ENCODE data around the gene RAB19. TPM values are rescaled to one million over a fixed set of nuclear protein-coding genes. Genes with fewer than 3 reads are reported as not detected.

The RAB19 gene
- total RNA-seq, 1 experiment from 2014 or later, result 0.92 TPM

- POLR2A ChIA-PET, result no interaction called here
- intact Hi-C loops (cut with micrococcal nuclease; ENCODE audit: unreplicated experiment) (no loop called here), in situ Hi-C loops (cut with HindIII; ENCODE audit: low pct_unique_long_range_greater_than_20kb, low sequenced_read_pairs) (no loop called here)
- Histone ChIP-seq H3K9me3 (ENCODE audit: control insufficient read depth, insufficient read depth, low read depth, low read length) (no peaks in the 10 kb centered on the region), H3K27ac (ENCODE audit: low read length) (no peak overlapping the region), H3K4me1 (ENCODE audit: control insufficient read depth, insufficient read depth, low read length) (no peaks in the 10 kb centered on the region), H3K4me3 (ENCODE audit: low read depth in 2 of 2, low read length in 2 of 2) (no peak overlapping the region), H3K36me3 (ENCODE audit: control insufficient read depth, insufficient read depth, low read length) (no peaks in the 10 kb centered on the region; the same call in 1 of the 2 replicates), H3K27me3 (ENCODE audit: control insufficient read depth, insufficient read depth, low read length) (no peaks in the 10 kb centered on the region)
- BruUV-seq (replicated peaks), result no TSS peak
- CTCF ChIA-PET, result no interaction called here
- ATAC-seq (no peak), DNase-seq (ENCODE audit: low read depth, low spot score) (no peak)
- TF ChIP-seq, protein P1, sequence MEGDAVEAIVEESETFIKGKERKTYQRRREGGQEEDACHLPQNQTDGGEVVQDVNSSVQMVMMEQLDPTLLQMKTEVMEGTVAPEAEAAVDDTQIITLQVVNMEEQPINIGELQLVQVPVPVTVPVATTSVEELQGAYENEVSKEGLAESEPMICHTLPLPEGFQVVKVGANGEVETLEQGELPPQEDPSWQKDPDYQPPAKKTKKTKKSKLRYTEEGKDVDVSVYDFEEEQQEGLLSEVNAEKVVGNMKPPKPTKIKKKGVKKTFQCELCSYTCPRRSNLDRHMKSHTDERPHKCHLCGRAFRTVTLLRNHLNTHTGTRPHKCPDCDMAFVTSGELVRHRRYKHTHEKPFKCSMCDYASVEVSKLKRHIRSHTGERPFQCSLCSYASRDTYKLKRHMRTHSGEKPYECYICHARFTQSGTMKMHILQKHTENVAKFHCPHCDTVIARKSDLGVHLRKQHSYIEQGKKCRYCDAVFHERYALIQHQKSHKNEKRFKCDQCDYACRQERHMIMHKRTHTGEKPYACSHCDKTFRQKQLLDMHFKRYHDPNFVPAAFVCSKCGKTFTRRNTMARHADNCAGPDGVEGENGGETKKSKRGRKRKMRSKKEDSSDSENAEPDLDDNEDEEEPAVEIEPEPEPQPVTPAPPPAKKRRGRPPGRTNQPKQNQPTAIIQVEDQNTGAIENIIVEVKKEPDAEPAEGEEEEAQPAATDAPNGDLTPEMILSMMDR (IDR thresholded peaks at IDR 0.05), result no peak
- TF ChIP-seq, protein P2, sequence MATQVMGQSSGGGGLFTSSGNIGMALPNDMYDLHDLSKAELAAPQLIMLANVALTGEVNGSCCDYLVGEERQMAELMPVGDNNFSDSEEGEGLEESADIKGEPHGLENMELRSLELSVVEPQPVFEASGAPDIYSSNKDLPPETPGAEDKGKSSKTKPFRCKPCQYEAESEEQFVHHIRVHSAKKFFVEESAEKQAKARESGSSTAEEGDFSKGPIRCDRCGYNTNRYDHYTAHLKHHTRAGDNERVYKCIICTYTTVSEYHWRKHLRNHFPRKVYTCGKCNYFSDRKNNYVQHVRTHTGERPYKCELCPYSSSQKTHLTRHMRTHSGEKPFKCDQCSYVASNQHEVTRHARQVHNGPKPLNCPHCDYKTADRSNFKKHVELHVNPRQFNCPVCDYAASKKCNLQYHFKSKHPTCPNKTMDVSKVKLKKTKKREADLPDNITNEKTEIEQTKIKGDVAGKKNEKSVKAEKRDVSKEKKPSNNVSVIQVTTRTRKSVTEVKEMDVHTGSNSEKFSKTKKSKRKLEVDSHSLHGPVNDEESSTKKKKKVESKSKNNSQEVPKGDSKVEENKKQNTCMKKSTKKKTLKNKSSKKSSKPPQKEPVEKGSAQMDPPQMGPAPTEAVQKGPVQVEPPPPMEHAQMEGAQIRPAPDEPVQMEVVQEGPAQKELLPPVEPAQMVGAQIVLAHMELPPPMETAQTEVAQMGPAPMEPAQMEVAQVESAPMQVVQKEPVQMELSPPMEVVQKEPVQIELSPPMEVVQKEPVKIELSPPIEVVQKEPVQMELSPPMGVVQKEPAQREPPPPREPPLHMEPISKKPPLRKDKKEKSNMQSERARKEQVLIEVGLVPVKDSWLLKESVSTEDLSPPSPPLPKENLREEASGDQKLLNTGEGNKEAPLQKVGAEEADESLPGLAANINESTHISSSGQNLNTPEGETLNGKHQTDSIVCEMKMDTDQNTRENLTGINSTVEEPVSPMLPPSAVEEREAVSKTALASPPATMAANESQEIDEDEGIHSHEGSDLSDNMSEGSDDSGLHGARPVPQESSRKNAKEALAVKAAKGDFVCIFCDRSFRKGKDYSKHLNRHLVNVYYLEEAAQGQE (IDR thresholded peaks at IDR 0.05; ENCODE audit: insufficient read depth in 1 of 2, low read depth in 2 of 2, low read length in 1 of 2), result no peak
- TF ChIP-seq SIN3A (IDR thresholded peaks at IDR 0.05; ENCODE audit: borderline replicate concordance, insufficient read depth, low read depth, low read length), result no peak
Observed at GRCh38 chr7:140384894-140385545, 18.8 kb upstream of the RAB19 start.

- DNase-seq (ENCODE audit: low read depth, low spot score) (no peak), ATAC-seq (no peak)
- no peaks in the 10 kb centered on the region for H3K27me3 ChIP-seq (ENCODE audit: control insufficient read depth, insufficient read depth, low read length)
- in situ Hi-C loops (cut with HindIII; ENCODE audit: low pct_unique_long_range_greater_than_20kb, low sequenced_read_pairs), result no loop called here
- H3K4me3 ChIP-seq (ENCODE audit: low read depth in 2 of 2, low read length in 2 of 2), result no peak overlapping the region
- no TSS peak for BruUV-seq (replicated peaks)
- intact Hi-C loops (cut with micrococcal nuclease; ENCODE audit: unreplicated experiment), result no loop called here
- POLR2A ChIA-PET, result interaction anchor here (0.6 kb wide), 1 partner anchor 10 kb away, joined by 3 read pairs; no protein-coding TSS in a partner anchor
- TF ChIP-seq, protein P1 (IDR thresholded peaks at IDR 0.05), result no peak
- TF ChIP-seq, protein P2 (IDR thresholded peaks at IDR 0.05; ENCODE audit: insufficient read depth in 1 of 2, low read depth in 2 of 2, low read length in 1 of 2), result no peak
- no peak for TF ChIP-seq TCF7L2 (IDR thresholded peaks at IDR 0.05; ENCODE audit: low read depth, low read length)
- TF ChIP-seq SIN3A (IDR thresholded peaks at IDR 0.05; ENCODE audit: borderline replicate concordance, insufficient read depth, low read depth, low read length), result no peak
- TF ChIP-seq POLR2AphosphoS5 (IDR thresholded peaks at IDR 0.05; ENCODE audit: low read depth, low read length), result no peak
- no peaks in the 10 kb centered on the region for H3K4me1 ChIP-seq (ENCODE audit: control insufficient read depth, insufficient read depth, low read length)
- CTCF ChIA-PET, result interaction anchor here (0.5 kb wide), 1 partner anchor 154 kb away, joined by 3 read pairs; no protein-coding TSS in a partner anchor
- no peaks in the 10 kb centered on the region for H3K9me3 ChIP-seq (ENCODE audit: control insufficient read depth, insufficient read depth, low read depth, low read length)
- no peak overlapping the region for H3K27ac ChIP-seq (ENCODE audit: low read length)
- H3K36me3 ChIP-seq (ENCODE audit: control insufficient read depth, insufficient read depth, low read length), result no peaks in the 10 kb centered on the region
Observed at GRCh38 chr7:140389445-140389844, 14.4 kb upstream of the RAB19 start.
